GM12878 (cell line): ENCODE measurements around the gene ABCB8. TPM values are rescaled to one million over a fixed set of nuclear protein-coding genes. Genes with fewer than 3 reads are reported as not detected.
A peak's percentile ranks its signal among the peaks of the same experiment; 100 is the strongest.

Experiments used
- BCL11A ChIP-seq: IDR thresholded peaks from 2 replicates; pipeline ENCODE4 v1.6.1; 2011; ENCODE audit warnings: low read depth, low read length
- BHLHE40 ChIP-seq, 2 experiments: fragments of 450-650 bp in 1 of 2; IDR thresholded peaks; 2 replicates each; pipeline ENCODE4 v1.6.1; 2011 to 2017; ENCODE audit warnings: low read depth in 2 of 2, borderline replicate concordance in 1 of 2, improper control_type of control experiment in 1 of 2, low read length in 1 of 2, mild to moderate bottlenecking in 1 of 2
- KAT2A ChIP-seq: conservative IDR thresholded peaks from 2 replicates; pipeline ENCODE4 v1.6.1; 2011; ENCODE audit warnings: low read depth, low read length; ENCODE audit not compliant: control insufficient read depth
- MEF2B ChIP-seq: fragments of 450-650 bp; IDR thresholded peaks from 2 replicates; pipeline ENCODE4 v1.6.1; 2018; ENCODE audit warnings: mild to moderate bottlenecking, moderate library complexity; ENCODE audit not compliant: partially characterized antibody, poor library complexity, severe bottlenecking
- NFYB ChIP-seq: IDR thresholded peaks from 2 replicates; pipeline ENCODE4 v1.6.1; 2011; ENCODE audit warnings: low read depth, mild to moderate bottlenecking, low read length, improper control_type of control experiment, moderate library complexity; ENCODE audit not compliant: insufficient read depth
- PAX8 ChIP-seq: fragments of 450-650 bp; IDR thresholded peaks from 2 replicates; pipeline ENCODE4 v1.6.1; 2017; ENCODE audit warnings: mild to moderate bottlenecking, moderate library complexity
- SIX5 ChIP-seq: IDR thresholded peaks from 2 replicates; pipeline ENCODE4 v1.6.1; 2011; ENCODE audit warnings: mild to moderate bottlenecking, low read depth, low read length, moderate library complexity; ENCODE audit not compliant: severe bottlenecking
- SREBF1 ChIP-seq: IDR thresholded peaks from 2 replicates; pipeline ENCODE4 v1.6.1; 2012; ENCODE audit warnings: mild to moderate bottlenecking, low read length
- SUZ12 ChIP-seq: fragments of 200-600 bp; sonication (generic); IDR thresholded peaks from one replicate; pipeline ENCODE4 v1.6.1; 2018; ENCODE audit warnings: antibody characterized with exemption, mild to moderate bottlenecking; ENCODE audit not compliant: unreplicated experiment
- TAF1 ChIP-seq: IDR thresholded peaks from 2 replicates; pipeline ENCODE4 v1.6.1; 2011; ENCODE audit warnings: mild to moderate bottlenecking, low read depth, low read length, borderline replicate concordance
- YBX1 ChIP-seq: fragments of 450-650 bp; IDR thresholded peaks from 2 replicates; pipeline ENCODE4 v1.6.1; 2016; ENCODE audit warnings: antibody characterized with exemption
- ZNF217 ChIP-seq: fragments of 450-650 bp; IDR thresholded peaks from 2 replicates; pipeline ENCODE4 v1.6.1; 2017; ENCODE audit warnings: antibody characterized with exemption, mild to moderate bottlenecking
- ZNF274 ChIP-seq: IDR thresholded peaks from one replicate; pipeline ENCODE4 v1.8.0; 2011; ENCODE audit not compliant: insufficient read length, insufficient read depth
- polyA plus RNA-seq, 11 experiments: library from polyadenylated mRNA; depleted of rRNA in 4 of 11; unstranded in 6 of 11; stranded (reverse) in 5 of 11; fragments of >200 nt; fragmentation: Nextera tagmentation in 4 of 11; fragmentation: Illumina TruSeq in 1 of 11; extraction: Ambion mirVana in 4 of 11; extraction: Trizol in 1 of 11; gene quantifications; 1 replicate in 1 of 11; 2 replicates in 10 of 11; pipeline versions ENCODE4 v1.2.1 to v1.2.3, GENCODE V29; 2011 to 2016; ENCODE audit warnings: inconsistent platforms in 2 of 11, missing spikeins in 2 of 11, low read depth in 1 of 11
- total RNA-seq, 4 experiments: library from RNA; depleted of rRNA in 3 of 4; stranded (reverse); fragments of >200 nt in 3 of 4; fragmentation: Illumina TruSeq in 1 of 4; extraction: Trizol in 1 of 4; gene quantifications; 2 replicates each; pipeline versions ENCODE4 v1.2.1 to v1.2.3, GENCODE V29; 2013 to 2021
- TF ChIP-seq, protein P1 (sequence below): IDR thresholded peaks from 2 replicates; pipeline ENCODE4 v1.6.1; 2012; ENCODE audit warnings: low read depth, low read length, improper control_type of control experiment
- TF ChIP-seq, protein P2 (sequence below): fragments of 450-650 bp; formaldehyde crosslinking; IDR thresholded peaks from 2 replicates; pipeline ENCODE4 v1.4.0; 2020; ENCODE audit warnings: mild to moderate bottlenecking, moderate library complexity
- TF ChIP-seq, protein P3 (sequence below): fragments of 150-350 bp; IDR thresholded peaks from 2 replicates; pipeline ENCODE4 v1.6.1; 2014; ENCODE audit warnings: mild to moderate bottlenecking, low read depth, low read length
- TF ChIP-seq, protein P4 (sequence below): fragments of 450-650 bp; IDR thresholded peaks from 2 replicates; pipeline ENCODE4 v1.6.1; 2017; ENCODE audit warnings: mild to moderate bottlenecking, moderate library complexity

ABCB8 gene
- total and polyA plus RNA-seq, 10 of the 15 experiments (the other 5 are each of a cell fraction or from before 2014, with no cell fraction given), result 0.77 to 34.8 (median 18.9) TPM

DNA sequence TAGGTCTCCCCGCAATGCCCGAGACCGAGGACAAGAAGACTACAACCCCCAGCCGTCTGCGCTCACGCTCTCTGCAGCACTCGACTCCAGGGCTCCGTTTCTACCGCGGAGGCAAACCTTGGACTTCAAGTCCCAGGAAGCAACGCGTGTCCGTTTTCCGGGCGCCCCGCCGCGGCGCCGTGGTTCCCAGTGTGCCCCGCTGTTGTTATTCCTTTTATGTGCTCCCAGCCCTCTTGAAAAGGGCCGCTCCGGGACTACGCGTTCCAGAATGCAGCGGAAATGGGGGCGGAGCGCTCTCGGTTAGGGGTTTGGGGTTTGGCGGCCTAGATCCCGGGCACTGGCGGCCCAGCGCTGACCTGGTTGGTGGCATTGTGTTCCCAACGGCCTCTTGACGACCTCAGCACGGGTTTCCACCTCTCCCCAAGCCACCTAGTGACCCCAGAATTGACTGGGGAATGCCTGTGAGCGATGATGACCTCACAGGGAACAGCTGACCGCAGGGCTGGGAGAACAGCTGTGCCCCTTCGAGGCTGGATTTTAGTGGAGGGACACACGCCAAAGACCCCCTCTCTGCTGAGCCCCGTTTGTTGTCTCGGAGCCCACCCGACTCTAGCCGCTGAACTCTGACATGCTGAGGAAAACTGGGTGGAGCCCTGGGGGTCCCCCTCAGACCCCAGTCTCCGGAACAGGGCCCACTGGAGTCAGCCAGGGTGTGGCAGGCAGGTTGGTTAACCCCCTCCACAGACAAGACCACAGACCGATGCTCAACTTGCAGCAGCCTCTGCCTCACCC is 29.9 kb downstream of the ABCB8 start (continued):
- no peak for TF ChIP-seq ZNF217
- no peak for TF ChIP-seq KAT2A
- TF ChIP-seq MEF2B, result no peak
- TF ChIP-seq, protein P1, sequence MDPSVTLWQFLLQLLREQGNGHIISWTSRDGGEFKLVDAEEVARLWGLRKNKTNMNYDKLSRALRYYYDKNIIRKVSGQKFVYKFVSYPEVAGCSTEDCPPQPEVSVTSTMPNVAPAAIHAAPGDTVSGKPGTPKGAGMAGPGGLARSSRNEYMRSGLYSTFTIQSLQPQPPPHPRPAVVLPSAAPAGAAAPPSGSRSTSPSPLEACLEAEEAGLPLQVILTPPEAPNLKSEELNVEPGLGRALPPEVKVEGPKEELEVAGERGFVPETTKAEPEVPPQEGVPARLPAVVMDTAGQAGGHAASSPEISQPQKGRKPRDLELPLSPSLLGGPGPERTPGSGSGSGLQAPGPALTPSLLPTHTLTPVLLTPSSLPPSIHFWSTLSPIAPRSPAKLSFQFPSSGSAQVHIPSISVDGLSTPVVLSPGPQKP, result peak; percentile 43; the same call in 1 of the 2 replicates
- TF ChIP-seq TAF1, result no peak
- TF ChIP-seq, protein P2, sequence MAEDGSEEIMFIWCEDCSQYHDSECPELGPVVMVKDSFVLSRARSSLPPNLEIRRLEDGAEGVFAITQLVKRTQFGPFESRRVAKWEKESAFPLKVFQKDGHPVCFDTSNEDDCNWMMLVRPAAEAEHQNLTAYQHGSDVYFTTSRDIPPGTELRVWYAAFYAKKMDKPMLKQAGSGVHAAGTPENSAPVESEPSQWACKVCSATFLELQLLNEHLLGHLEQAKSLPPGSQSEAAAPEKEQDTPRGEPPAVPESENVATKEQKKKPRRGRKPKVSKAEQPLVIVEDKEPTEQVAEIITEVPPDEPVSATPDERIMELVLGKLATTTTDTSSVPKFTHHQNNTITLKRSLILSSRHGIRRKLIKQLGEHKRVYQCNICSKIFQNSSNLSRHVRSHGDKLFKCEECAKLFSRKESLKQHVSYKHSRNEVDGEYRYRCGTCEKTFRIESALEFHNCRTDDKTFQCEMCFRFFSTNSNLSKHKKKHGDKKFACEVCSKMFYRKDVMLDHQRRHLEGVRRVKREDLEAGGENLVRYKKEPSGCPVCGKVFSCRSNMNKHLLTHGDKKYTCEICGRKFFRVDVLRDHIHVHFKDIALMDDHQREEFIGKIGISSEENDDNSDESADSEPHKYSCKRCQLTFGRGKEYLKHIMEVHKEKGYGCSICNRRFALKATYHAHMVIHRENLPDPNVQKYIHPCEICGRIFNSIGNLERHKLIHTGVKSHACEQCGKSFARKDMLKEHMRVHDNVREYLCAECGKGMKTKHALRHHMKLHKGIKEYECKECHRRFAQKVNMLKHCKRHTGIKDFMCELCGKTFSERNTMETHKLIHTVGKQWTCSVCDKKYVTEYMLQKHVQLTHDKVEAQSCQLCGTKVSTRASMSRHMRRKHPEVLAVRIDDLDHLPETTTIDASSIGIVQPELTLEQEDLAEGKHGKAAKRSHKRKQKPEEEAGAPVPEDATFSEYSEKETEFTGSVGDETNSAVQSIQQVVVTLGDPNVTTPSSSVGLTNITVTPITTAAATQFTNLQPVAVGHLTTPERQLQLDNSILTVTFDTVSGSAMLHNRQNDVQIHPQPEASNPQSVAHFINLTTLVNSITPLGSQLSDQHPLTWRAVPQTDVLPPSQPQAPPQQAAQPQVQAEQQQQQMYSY, result no peak
- TF ChIP-seq SREBF1, result peak; percentile 82; the same call in 1 of the 2 replicates
- peak; percentile 96 for TF ChIP-seq SIX5
- TF ChIP-seq, protein P3, sequence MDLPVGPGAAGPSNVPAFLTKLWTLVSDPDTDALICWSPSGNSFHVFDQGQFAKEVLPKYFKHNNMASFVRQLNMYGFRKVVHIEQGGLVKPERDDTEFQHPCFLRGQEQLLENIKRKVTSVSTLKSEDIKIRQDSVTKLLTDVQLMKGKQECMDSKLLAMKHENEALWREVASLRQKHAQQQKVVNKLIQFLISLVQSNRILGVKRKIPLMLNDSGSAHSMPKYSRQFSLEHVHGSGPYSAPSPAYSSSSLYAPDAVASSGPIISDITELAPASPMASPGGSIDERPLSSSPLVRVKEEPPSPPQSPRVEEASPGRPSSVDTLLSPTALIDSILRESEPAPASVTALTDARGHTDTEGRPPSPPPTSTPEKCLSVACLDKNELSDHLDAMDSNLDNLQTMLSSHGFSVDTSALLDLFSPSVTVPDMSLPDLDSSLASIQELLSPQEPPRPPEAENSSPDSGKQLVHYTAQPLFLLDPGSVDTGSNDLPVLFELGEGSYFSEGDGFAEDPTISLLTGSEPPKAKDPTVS, result no peak
- TF ChIP-seq YBX1, result no peak
- no peak for TF ChIP-seq SUZ12
- no peak for TF ChIP-seq PAX8
- no peak for TF ChIP-seq NFYB
- TF ChIP-seq, protein P4, sequence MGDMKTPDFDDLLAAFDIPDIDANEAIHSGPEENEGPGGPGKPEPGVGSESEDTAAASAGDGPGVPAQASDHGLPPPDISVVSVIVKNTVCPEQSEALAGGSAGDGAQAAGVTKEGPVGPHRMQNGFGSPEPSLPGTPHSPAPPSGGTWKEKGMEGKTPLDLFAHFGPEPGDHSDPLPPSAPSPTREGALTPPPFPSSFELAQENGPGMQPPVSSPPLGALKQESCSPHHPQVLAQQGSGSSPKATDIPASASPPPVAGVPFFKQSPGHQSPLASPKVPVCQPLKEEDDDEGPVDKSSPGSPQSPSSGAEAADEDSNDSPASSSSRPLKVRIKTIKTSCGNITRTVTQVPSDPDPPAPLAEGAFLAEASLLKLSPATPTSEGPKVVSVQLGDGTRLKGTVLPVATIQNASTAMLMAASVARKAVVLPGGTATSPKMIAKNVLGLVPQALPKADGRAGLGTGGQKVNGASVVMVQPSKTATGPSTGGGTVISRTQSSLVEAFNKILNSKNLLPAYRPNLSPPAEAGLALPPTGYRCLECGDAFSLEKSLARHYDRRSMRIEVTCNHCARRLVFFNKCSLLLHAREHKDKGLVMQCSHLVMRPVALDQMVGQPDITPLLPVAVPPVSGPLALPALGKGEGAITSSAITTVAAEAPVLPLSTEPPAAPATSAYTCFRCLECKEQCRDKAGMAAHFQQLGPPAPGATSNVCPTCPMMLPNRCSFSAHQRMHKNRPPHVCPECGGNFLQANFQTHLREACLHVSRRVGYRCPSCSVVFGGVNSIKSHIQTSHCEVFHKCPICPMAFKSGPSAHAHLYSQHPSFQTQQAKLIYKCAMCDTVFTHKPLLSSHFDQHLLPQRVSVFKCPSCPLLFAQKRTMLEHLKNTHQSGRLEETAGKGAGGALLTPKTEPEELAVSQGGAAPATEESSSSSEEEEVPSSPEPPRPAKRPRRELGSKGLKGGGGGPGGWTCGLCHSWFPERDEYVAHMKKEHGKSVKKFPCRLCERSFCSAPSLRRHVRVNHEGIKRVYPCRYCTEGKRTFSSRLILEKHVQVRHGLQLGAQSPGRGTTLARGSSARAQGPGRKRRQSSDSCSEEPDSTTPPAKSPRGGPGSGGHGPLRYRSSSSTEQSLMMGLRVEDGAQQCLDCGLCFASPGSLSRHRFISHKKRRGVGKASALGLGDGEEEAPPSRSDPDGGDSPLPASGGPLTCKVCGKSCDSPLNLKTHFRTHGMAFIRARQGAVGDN, result no peak
- no peak for TF ChIP-seq ZNF274
- no peak for TF ChIP-seq BCL11A
- TF ChIP-seq BHLHE40 (IDR thresholded peaks at IDR 0.05; ENCODE audit: borderline replicate concordance in 1 of 2, low read depth in 2 of 2, low read length in 1 of 2), result peak; percentile 8 to 68; a peak in 1 of 4 replicates
